ENCODE data around the gene STRN3.
A peak's percentile ranks its signal among the peaks of the same experiment; 100 is the strongest.
"Not testable (repeated sequence)": the region's sequence is repeated elsewhere in the genome, so short reads cannot be mapped to it uniquely, and the experiment has no call there.

STRN3 gene

GRCh38 chr14:30999038-30999773 lies 27.0 kb downstream of the STRN3 start:
- no peak for DNase-seq

GRCh38 chr14:30998100-30998706 lies 28.0 kb downstream of the STRN3 start:
- DNase-seq: no peak

GRCh38 chr14:30996892-30997659 lies 29.1 kb downstream of the STRN3 start:
- DNase-seq: peak; percentile 10

GRCh38 chr14:30995689-30996088 lies 30.5 kb downstream of the STRN3 start:
- no peak for DNase-seq

- peak; percentile 20 for DNase-seq
Measured at GRCh38 chr14:30994681-30995620, 31.2 kb downstream of the STRN3 start.

GRCh38 chr14:30993071-30993470 lies 33.1 kb downstream of the STRN3 start:
- no peak for DNase-seq

- DNase-seq: no peak
Measured at GRCh38 chr14:30991408-30991807, 34.8 kb downstream of the STRN3 start.

- no peak for DNase-seq
Measured at GRCh38 chr14:30990770-30991169, 35.4 kb downstream of the STRN3 start.

GRCh38 chr14:30988509-30988908 lies 37.7 kb downstream of the STRN3 start:
- no peak for DNase-seq

- DNase-seq: no peak
Measured at GRCh38 chr14:30985796-30986195, 40.4 kb downstream of the STRN3 start.

GRCh38 chr14:30983858-30984257 lies 42.3 kb downstream of the STRN3 start:
- no peak for DNase-seq

GRCh38 chr14:30982533-30982932 lies 43.6 kb downstream of the STRN3 start:
- peak; percentile 70 for DNase-seq

GRCh38 chr14:30980980-30981379 lies 45.2 kb downstream of the STRN3 start:
- no peak for DNase-seq

GRCh38 chr14:30980106-30980704 lies 46.0 kb downstream of the STRN3 start:
- peak; percentile 90 for DNase-seq

- DNase-seq: no peak
Measured at GRCh38 chr14:30977752-30978151, 48.4 kb downstream of the STRN3 start.

GRCh38 chr14:30974628-30975027 lies 51.6 kb downstream of the STRN3 start:
- DNase-seq: no peak

GRCh38 chr14:30972882-30973582 lies 53.1 kb downstream of the STRN3 start:
- DNase-seq: no peak

- DNase-seq: not testable (repeated sequence)
Measured at GRCh38 chr14:30972036-30972732, 54.0 kb downstream of the STRN3 start.

- no peak for DNase-seq
Measured at GRCh38 chr14:30971586-30971985, 54.6 kb downstream of the STRN3 start.

- not testable (repeated sequence) for DNase-seq
Measured at GRCh38 chr14:30969796-30970195, 56.4 kb downstream of the STRN3 start.
